ENCODE measurements around the gene IER3.
A peak's percentile ranks its signal among the peaks of the same experiment; 100 is the strongest.
"Not testable (repeated sequence)": the region's sequence is repeated elsewhere in the genome, so short reads cannot be mapped to it uniquely, and the experiment has no call there.

Gene IER3

DNA sequence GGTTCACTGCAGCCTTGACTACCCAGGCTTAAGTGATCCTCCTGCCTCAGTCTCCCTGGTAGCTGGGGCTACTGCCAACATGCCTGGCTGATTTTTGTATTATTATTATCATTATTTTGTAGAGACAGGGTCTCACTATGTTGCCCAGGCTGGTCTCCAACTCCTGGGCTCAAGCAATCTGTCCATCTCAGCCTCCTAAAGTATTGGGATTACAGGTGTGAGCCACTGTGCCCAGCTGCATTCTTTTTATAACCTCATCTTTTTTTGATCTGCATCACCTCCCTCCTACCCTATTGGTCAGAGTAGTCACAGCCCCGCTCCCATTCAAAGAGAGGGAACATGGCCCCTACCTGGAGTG is 23.6 kb upstream of the IER3 start:
- no peak for DNase-seq

DNA sequence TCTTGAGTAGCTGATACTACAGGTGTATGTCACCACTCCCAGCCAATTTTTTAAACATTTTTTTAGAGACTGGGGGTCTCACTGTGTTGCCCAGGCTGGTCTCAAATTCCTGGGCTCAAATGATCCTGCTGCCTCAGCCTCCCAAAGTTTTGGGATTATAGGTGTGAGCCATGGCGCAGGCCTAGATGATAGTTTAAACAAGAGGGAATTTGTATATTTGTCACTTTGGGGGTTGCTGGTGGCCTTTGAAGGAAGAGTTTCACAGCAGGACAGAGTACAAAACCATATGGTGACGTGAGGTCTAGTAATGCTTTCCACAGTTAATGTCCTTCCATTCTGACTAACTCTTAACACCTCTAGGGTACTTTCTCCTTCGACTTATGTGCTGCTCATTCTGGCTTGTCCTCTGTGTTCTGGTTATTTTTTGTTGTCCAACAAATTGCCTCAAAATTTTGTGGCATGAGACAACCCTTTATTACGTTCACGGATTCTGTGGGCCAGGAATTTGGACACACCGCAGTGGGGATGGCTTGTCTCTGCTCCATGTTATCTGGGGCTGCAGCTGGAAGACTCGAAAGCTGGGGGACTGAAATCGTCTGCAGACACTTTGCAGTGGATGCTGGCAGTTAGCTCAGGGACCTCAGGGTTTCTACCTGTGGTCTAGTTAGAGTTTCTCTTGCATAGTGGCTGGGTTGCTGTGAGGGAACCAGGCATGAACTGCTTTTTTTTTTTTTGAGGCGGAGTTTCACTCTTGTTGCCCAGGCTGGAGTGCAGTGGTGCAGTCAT is 23.0 kb upstream of the IER3 start:
- DNase-seq = no peak

DNA sequence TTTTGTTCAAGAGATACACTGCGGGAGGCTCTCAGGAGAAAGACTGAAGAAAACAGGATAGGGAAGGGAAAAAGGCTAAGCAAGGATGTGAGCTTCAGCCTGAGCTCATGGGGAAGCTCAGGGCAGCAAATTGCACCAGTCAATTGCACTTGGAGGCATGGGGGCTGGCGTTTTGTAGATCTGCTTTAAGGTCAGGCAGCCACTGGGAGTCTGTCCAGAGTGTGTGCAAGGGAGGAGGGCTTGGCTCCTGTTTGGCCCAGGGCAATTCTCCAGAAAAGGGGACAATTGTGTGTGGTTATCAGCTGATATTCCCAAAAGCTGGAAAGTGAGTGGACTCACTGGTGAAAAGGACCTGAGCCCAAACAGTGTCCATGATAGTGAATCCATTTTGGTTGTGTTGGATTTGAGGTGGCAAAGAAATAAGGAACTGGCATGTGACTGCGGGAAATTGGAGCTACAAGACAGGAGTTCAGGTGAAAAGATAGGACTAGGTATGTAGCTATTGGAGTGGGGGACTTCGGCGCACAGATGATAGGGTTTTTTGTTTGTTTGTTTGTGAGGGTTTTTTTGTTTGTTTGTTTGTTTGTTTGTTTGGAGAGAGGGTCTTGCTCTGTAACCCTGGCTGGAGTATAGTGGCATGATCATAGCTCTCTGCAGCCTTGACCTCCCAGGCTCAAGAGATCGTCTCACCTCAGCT is 22.3 kb upstream of the IER3 start:
- no peak for DNase-seq

DNA sequence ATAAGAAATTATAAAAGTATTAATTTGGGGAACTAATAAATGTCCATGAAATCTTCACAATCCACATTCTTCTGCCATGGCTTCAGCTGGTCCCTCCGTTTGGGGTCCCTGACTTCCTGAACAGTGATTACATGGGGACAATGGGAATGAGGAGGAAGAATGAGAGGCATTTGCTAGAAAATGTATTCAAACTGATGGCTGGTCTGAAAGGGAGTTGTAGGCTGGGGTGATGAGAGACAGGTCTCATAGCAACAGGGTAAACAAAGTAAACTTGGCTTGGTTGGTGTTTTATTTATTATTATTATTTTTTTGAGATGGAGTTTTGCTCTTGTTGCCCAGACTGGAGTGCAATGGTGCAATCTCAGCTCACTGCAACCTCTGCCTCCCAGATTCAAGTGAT is 21.1 kb upstream of the IER3 start:
- DNase-seq = not testable (repeated sequence)

DNA sequence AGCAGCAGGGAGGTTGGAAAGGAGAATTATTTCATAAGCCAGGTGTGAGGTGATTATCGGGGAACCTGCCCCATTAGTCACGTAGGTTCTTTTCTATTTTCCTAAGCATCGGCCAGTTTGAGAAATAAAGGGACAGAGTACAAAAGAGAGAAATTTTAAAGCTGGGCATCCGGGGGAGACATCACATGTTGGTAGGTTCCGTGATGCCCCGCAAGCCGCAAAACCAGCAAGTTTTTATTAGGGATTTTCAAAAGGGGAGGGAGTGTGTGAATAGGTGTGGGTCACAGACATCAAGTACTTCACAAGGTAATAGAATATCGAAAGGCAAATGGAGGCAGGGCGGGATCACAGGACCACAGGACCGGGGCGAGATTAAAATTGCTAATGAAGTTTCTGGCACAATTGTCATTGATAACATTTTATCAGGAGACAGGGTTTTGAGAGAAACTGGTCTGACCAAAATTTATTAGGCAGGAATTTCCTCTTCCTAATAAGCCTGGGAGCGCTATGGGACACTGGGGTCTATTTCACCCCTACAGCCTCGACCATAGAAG is 20.2 kb upstream of the IER3 start:
- not testable (repeated sequence) for DNase-seq

DNA sequence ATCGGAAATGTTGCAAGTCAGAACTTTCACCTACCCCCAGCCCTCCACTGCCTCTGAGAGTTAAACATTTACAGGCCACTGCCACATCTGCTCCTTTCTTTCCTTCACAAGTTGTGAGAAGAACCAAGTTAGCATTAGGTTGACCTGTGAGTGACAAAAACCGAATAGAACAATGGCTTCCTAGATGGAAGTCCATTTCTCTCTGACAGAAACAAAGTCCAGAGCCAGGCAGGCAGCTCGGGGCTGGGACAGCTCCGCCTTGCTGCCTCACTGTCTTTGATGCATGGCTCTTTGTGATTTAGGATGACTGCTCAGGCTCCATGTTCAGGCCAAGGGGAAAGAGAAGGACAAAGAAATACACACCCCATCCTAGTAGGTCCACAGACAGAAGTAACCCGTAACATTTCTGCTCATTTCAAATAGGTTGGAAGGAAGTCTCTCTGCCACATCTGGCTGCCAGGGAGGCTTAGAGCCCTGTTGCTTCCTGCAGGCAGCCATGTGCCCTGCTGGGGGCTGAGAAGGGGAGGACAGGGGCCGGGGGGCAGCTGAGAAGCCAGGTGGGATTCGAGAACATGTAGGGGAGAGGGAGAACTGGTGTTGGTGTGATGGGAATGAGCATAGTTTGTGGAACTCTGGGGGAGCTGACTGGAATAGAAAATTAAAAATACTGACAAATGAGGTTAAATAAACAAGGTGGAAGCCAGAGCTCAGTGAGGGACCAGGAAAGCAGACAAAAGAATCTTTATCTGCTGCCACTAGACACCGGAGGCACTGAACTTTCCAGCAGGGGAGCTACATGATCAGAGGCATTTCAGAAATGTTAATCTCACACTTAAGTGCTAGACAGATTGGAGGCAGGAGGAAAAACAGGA is 19.5 kb upstream of the IER3 start:
- DNase-seq = no peak

DNA sequence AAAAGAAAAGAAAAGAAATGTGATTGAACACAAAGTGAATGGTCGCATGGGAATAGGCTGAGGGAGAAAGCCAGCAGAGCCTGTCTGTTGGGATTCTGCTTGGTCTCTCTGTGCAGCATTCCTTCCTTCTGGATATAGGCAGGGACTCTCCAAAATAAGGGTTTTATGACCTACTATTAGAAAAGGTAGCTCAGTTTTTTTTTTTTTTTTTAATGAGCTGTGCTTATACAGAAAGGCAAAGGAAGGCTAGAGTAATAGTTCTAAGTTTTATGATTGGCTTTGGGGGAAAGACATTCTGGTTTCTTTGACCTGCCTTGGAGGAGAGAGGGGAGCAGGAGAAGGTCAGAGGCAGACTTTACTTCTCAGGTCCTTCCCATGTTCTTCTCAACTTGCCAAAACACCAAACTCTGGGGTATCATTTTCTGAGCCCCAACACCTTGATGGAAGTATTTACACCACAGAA is 18.8 kb upstream of the IER3 start:
- no peak for DNase-seq

DNA sequence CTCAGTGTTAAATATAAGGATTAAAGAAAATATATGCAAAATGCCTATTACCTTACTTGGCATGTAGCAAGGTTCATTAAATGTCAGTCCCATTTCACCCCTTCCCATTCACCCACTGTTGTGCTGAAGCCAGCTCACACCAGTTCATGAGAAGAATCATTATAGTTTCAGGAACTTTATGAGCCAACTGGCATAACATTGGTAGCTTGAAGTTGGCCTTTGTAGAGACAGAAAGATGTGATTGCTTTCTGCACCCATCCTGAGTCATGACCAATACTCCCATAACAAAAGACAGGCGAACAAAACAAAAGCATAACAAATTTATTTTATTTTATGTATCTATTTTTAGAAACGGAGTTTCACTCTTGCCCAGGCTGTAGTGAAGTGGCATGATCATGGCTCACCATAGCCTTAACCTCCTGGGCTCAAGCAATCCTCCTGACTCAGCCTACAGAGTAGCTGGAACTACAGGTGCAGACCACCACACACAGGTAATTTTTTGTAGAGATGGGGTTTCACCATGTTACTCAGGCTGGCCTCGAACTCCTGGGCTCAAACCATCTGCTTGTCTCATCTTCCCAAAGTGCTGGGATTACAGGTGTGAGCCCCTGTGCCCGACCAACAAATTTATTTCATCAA is 17.6 kb upstream of the IER3 start:
- DNase-seq = no peak

DNA sequence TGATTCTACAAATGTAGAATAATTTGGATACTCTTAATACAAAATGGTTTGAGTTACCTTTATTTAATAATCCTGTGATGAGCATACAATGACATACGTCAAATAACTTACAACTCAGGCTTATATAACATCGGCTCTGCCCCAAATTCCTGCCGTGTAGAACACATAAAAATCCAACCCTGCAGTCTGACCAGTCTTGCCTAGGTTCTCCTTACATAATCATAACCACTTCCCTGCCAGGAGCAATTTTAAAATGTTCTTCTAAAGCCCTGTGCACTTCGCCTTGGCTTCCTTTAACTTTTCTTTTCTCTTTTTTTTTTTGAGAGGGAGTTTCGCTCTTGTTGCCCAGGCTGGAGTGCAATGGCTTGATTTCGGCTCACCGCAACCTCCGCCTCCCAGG is 16.2 kb upstream of the IER3 start:
- peak; percentile 27 for DNase-seq

DNA sequence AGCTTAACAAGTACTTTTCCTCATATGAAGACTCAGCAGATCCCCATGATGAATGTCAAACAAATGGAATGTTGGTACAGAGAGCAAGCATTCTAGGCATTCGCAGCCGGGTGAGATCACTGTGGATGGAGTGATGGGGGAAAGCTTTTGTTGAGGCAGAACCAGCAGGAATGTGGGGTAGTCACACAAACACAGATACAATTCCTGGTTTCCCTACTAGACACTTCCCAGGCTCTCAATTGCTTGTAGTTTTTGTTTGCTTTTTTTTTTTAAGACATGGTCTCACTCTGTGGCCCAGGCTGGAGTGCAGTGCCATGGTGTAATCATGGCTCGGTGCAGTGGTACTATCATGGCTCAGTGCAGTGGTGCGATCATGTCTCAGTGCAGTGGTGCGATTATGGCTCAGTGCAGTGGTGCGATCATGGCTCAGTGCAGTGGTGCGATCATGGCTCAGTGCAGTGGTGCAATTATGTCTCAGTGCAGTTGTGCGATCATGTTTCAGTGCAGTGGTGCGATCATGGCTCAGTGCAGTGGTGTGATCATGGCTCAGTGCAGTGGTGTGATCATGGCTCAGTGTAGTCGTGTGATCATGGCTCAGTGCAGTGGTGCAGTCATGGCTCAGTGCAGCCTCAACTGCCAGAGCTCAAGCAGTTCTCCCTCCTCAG is 15.4 kb upstream of the IER3 start:
- DNase-seq = no peak

DNA sequence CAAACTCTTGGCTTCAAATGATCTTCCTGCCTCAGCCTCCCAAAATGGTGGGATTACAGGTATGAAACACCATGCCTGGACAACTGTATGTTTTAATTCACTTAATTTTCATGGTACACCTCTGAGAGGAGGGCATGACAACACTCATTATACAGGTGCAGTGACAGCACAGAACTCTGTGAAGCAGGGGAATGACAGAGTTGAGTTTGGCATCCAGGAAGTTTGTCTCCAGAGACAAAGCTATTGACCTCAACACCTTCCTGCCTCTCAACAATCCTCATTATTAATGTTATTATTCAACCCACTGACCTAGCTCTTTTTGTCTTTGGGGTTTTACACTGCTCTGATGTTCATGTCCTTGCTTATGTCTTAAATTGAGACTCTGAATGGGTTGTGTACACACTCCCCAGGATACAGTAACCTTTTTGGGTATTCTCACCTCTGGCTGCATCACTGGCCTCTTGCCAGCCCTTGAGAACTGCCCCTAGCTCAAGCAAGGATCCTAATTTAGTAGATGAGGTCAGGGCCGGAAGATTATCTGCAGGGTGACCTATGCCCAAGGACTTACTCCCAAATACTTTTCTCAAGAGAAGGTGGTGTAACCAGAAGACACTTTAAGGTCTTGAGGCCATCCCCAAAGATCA is 13.0 kb upstream of the IER3 start:
- DNase-seq = no peak

DNA sequence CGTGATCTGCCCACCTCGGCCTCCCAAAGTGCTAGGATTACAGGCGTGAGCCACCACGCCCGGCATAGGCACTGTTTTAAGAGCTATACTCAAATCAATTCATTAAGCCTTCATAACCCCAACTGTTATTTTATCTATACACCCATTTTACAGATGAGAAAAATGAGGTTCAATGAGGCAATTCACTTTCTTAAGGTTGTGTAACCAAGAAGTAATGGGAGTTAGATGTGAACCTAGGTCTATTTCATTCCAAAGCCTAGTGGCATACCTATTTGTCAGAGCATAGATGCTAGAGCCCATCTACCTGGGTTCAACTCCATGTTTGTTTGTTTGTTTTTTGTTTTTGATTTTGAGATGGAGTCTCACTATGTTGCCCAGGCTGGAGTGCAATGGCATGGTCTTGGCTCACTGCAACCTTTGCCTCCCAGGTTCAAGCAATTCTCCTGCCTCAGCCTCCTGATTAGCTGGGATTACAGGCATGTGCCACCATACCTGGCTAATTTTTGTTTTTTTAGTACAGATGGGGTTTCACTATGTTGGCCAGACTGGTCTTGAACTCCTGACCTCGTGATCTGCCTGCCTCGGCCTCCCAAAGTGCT is 12.2 kb upstream of the IER3 start:
- DNase-seq = not testable (repeated sequence)

DNA sequence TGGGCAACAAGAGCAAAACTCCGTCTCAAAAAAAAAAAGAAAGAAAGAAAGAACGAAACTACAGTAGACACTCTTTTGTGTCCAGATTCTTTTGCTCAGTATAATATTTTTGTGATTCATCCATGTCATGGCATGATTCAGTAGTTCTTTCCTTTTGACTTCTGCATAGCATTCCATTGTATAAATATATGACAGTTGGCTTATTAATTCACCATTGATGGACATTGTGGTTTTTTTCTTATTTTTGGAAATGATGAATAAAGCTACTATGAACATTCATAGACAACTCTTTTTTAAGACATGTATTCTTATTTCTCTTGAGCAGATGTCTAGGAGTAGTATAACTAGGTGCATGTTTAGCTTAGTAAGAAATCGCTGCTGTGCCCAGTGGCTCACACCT is 10.3 kb upstream of the IER3 start:
- no peak for DNase-seq

DNA sequence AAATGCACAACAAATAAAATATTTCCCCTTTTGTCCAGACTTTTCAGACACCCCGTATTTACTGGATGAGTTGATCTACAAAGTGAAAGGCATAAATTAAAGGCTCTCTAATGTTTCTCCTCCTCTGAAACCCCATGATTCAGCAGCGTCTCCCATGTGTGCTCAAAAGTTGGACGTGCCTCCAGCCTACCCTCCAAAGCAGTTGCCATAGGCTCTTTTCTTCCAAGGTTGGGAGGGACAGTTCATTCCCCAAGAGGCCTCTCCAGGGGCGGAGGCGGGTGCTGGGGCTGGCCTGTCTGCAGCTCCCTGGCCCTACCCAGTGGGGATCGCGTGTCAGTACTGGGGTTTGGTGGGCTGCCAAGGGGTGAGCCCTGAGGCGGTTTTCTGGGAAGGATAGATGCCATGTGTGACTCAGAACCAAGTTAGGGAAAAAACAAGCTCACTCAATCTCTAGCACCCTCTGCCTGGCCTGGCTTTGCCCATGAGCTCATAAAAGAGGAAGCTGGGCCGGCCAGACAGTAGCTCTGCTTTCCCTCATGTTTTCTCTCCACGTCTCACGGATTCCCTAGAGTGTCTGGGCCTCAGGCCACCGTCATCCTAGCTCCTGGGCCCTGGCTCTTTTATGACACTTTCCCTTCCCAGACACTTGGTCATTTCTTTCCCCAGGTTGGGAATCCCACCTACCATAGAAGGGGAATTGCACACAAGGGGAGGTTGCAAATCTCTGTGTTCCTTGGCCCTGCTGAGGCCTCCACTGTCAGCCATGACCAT is 8.0 kb upstream of the IER3 start:
- peak; percentile 83 for DNase-seq

DNA sequence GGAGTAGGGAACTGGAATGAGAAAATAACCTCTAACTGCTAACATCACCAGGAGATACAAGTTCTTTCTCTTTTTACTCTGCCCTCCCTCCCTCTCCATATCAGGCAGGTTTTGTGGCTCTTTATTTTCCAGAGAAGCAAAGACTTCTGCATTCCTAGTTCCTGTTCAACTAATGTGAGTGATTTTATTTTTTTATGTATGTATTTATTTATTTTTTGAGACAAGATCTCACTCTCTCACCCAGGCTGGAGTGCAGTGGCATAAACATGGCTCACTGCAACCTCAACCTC is 6.0 kb upstream of the IER3 start:
- no peak for DNase-seq

DNA sequence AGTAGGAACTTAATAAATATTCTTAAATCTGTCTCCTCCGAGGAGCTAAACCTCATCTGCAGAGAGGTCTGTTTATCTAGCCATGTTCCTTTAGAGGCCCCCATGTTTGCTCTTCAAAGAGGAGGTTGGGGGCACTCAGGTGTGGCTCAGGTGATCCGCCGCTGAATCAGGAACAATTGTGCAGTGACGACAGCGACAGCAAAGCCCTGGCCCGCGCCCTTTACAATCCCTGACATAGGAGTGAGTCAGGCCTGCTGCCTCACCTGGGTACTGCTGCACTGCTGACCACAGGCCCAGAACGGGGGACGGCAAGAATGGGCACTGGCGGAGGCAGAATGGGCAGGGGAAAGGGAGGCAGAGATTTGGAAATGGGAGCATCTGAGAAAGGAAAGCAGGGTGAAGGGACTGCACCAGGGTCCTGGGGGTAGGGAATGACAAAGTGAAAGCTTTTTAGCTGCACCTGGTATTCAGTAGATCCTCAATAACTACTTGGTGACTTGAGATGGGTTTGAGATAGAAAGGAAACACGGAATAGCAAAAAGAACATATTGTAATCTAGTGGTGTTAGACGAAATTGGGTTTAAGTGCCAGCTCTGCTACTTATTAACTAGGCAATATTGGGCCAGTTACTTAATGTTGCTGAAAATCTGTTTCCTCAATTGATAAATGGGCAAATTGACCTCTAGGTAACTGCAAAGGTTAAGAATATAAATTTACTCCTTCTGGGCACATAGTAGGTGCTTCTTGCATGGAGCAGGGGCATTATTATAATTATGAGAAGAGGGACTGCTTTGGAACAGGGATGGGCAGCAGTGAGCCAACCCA is 5.4 kb upstream of the IER3 start:
- no peak for DNase-seq

DNA sequence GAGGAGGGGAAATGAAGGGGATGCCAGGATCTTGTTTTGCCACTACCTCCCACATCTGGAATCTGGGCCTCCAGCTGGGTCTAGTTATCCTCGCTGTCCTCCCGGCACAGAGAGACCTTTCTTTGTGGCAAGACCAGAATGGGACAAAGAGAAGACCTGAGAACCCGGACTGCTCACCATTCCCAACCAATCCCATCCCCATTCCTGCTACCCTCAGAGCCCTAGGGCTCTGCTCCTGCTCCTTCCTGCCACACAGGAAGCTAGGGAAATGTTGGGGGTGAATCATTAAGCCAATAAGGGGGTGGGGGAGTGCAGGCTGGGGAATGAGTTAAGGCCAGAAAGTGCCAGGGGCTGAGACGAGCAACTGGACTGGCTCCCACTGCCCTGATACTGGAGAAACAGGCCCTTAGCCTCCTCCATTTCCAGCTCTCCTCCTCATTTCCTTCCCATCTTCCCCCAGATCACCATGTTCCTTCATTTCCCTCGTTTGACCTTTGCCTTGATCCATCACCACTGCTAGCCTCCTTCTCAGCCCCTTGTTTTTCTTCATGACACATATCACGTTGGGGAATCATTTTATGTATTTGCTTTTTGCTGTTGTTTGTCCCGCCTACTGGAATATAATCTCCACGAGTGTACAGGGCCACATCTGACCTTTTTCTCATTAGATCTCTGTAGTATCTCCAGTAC is 4.6 kb upstream of the IER3 start:
- DNase-seq = no peak

DNA sequence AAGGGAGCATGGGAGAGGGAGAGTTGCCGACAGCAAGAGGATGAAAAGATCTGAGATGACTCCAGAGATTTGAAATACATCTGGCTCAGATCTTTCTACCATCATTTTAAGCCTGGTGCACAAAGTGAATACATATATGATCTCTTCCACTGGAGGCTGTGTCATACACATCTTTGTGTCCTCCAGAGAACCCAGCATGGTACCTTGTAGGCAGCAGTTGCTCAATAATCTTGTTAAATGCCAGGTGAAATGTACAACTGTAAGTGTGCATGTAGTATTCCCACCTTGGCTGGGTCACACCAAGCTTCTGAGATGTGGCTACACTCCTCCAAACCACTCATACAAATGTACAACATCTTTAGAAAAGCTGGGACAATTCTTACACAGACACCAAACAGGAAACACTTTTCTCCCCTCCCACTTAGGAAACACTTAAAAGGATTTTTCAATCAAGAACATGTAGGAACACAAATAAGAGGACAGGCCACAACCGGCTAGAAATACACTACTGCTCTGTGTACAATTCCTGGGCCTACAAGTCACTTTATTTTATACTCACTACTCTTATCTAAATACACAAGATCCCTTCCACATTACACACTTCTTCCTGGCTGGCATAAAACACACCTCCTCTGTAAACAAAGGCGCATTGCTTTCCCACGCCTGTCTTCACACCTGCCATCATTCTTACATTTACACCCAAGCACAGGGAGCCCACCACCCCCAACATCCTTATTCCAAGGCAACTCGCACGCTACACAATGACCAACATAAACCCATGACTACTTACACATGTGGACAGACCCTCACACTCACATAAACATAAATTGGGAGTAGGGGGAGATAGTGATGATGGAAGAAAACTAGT is 3.8 kb upstream of the IER3 start:
- no peak for DNase-seq
